Peyer's patch (tissue), 4 donors: ENCODE data around the gene B3GLCT.

Experiments
- POLR2A ChIP-seq, 2 donors: fragments of 450-650 bp; IDR thresholded peaks; one replicate each; pipeline ENCODE4 v1.5.1; 2017; ENCODE audit warnings: antibody characterized with exemption in 2 of 2, mild to moderate bottlenecking in 2 of 2, moderate library complexity in 2 of 2
- TF ChIP-seq, protein P1 (sequence below), 6 experiments: fragments of 450-650 bp in 4 of 6; fragments of 200-600 bp in 2 of 6; sonication (generic) in 1 of 6; IDR thresholded peaks; one replicate each; pipeline ENCODE4 v1.5.1; 2017 to 2019; ENCODE audit warnings: antibody characterized with exemption in 6 of 6, mild to moderate bottlenecking in 3 of 6, moderate library complexity in 1 of 6

- TF ChIP-seq, protein P1, sequence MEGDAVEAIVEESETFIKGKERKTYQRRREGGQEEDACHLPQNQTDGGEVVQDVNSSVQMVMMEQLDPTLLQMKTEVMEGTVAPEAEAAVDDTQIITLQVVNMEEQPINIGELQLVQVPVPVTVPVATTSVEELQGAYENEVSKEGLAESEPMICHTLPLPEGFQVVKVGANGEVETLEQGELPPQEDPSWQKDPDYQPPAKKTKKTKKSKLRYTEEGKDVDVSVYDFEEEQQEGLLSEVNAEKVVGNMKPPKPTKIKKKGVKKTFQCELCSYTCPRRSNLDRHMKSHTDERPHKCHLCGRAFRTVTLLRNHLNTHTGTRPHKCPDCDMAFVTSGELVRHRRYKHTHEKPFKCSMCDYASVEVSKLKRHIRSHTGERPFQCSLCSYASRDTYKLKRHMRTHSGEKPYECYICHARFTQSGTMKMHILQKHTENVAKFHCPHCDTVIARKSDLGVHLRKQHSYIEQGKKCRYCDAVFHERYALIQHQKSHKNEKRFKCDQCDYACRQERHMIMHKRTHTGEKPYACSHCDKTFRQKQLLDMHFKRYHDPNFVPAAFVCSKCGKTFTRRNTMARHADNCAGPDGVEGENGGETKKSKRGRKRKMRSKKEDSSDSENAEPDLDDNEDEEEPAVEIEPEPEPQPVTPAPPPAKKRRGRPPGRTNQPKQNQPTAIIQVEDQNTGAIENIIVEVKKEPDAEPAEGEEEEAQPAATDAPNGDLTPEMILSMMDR (IDR thresholded peaks at IDR 0.05) = no peak
- no peak for TF ChIP-seq POLR2A (IDR thresholded peaks at IDR 0.05)
Measured at GRCh38 chr13:31224174-31224669, 24.4 kb downstream of the B3GLCT start.
